IPS-NIHi7 (cell line): ENCODE data around the gene PET100.

Experiments
- DNase-seq: peaks from one replicate; pipeline ENCODE4 v3.0.0; 2012; ENCODE audit warnings: mixed read lengths; ENCODE audit errors: extremely low spot score

Gene PET100

DNA sequence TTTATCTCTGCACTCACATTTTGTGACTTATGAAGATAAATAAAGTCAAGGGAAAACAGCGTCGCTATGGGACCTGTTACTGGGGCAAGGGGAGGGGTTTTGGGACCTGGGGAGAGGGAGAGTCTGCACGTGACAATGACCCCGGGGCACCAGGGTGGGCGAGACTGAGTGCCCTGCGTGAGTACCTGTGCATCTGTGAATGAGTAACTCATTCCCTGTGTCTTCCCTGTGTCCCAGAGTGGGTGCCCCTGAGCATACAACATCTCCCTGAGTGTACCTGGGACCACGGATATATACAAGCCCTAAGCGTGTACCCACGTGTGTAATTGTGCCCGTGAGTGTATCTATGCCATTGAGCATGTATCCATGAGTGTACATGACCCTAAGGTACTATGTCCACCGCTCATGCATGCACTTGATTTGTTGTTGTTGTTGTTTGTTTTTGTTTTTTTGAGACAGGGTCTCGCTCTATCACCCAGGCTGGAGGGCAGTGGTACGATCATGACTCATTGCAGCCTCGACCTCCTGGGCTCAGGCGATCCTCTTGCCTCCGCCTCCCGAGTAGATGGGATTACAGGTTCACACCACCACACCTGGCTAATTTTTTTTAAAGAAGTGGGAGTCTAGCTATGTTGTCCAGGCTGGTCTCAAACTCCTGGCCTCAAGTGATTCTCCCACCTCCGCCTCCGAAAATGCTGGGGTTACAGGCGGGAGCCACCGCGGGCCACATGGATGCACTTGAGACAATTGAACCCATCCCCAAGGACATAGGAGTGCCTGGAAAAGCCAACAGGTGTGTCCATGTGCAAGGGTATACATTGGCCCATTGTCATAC is 50.4 kb downstream of the PET100 start:
- no peak for DNase-seq

DNA sequence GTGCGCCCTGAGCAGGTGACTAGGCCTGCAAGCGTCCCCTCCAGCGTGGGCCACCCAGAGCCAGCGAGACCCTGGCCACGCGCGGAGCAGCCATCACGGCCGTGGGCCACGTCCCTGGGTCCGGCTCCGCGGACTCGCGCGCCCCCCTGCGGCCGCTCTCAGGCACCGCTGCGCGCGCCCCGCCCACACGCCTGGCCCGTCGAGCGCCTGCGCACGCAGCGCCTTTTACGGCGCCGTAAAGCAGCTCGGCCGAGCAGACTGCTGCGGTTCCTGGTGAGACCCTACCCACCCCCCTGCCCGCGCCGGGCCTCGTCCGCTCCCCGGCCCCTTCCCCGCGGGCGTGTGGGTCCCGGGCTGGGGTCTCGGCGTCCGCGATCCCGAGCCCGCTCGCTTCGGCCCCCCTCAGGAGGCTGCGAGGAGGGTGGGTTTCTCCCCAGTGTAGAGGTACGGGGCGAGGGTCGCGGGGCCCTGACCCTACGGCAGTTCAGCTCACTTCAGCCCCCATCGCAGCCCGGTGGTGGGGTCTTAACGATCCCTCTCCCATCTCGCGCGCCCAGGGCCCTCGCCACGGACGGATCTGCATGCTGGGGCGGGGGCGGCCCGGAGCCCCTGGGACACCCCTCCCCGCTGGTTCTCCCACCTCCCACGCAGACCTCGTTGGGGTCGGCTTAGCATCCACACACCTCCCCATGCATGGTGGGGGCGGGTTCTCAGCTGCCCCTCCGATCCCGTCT is 51.2 kb downstream of the PET100 start, which contains the start of gene TRAPPC5:
TSS of gene TRAPPC5 (plus strand) at position 228 of the 734 bp plus-strand sequence. CDS start 1,421 bp downstream, outside the sequence.
- peak; percentile 95 for DNase-seq
